GM18907 (cell line): ENCODE measurements around the gene ZNG1F.
"Not testable (repeated sequence)": the region's sequence is repeated elsewhere in the genome, so short reads cannot be mapped to it uniquely, and the experiment has no call there.

ENCODE experiments used
- ATAC-seq: cut with Tn5 transposase; IDR thresholded peaks from one replicate; pipeline ENCODE4 v1.9.1; 2021; ENCODE audit warnings: mild to moderate bottlenecking, moderate library complexity; ENCODE audit not compliant: unreplicated experiment

Gene ZNG1F

GRCh38 chr9:41123812-41124211, 65.3 kb downstream of the ZNG1F start:
- not testable (repeated sequence) for ATAC-seq

- not testable (repeated sequence) for ATAC-seq
Observed at GRCh38 chr9:41123396-41123795, 65.7 kb downstream of the ZNG1F start.

- not testable (repeated sequence) for ATAC-seq
Observed at GRCh38 chr9:41120696-41121095, 68.4 kb downstream of the ZNG1F start.

GRCh38 chr9:41119719-41120118, 69.4 kb downstream of the ZNG1F start:
- not testable (repeated sequence) for ATAC-seq

GRCh38 chr9:41119311-41119710, 69.8 kb downstream of the ZNG1F start:
- ATAC-seq: not testable (repeated sequence)

- ATAC-seq: not testable (repeated sequence)
Observed at GRCh38 chr9:41113348-41113747, 75.8 kb downstream of the ZNG1F start.

- not testable (repeated sequence) for ATAC-seq
Observed at GRCh38 chr9:41111414-41111813, 77.7 kb downstream of the ZNG1F start.

- not testable (repeated sequence) for ATAC-seq
Observed at GRCh38 chr9:41110913-41111312, 78.2 kb downstream of the ZNG1F start.

- ATAC-seq: not testable (repeated sequence)
Observed at GRCh38 chr9:41109253-41109652, 79.9 kb downstream of the ZNG1F start.

GRCh38 chr9:41108816-41109215, 80.3 kb downstream of the ZNG1F start:
- not testable (repeated sequence) for ATAC-seq

GRCh38 chr9:41106472-41107116, 82.5 kb downstream of the ZNG1F start:
- ATAC-seq: not testable (repeated sequence)

- ATAC-seq: not testable (repeated sequence)
Observed at GRCh38 chr9:41105557-41106253, 83.4 kb downstream of the ZNG1F start.

- not testable (repeated sequence) for ATAC-seq
Observed at GRCh38 chr9:41104542-41104941, 84.6 kb downstream of the ZNG1F start.

GRCh38 chr9:41100508-41100907, 88.6 kb downstream of the ZNG1F start:
- ATAC-seq: not testable (repeated sequence)

GRCh38 chr9:41098759-41099158, 90.4 kb downstream of the ZNG1F start:
- not testable (repeated sequence) for ATAC-seq

- ATAC-seq: not testable (repeated sequence)
Observed at GRCh38 chr9:41095060-41095459, 94.1 kb downstream of the ZNG1F start.

- ATAC-seq: not testable (repeated sequence)
Observed at GRCh38 chr9:41094010-41094773, 94.9 kb downstream of the ZNG1F start.

GRCh38 chr9:41090922-41091321, 98.2 kb downstream of the ZNG1F start:
- ATAC-seq: not testable (repeated sequence)

GRCh38 chr9:41090386-41090785, 98.7 kb downstream of the ZNG1F start:
- ATAC-seq: not testable (repeated sequence)

- peak; percentile 76 for ATAC-seq
Observed at GRCh38 chr9:41088450-41089059, 100.6 kb downstream of the ZNG1F start.

- ATAC-seq: not testable (repeated sequence)
Observed at GRCh38 chr9:41087929-41088328, 101.2 kb downstream of the ZNG1F start.
